MM.1S (cell line): Measurements from ENCODE around the gene VPREB1.
"Not testable (repeated sequence)": the region's sequence is repeated elsewhere in the genome, so short reads cannot be mapped to it uniquely, and the experiment has no call there.

Experiments used
- DNase-seq: peaks from one replicate; pipeline ENCODE4 v3.0.0-alpha.2; 2015
- H2AFZ ChIP-seq: fragments of 300-600 bp; sonication (generic); 2 replicates; pipeline ENCODE4 v1.6.0; 2016; ENCODE audit warnings: antibody characterized with exemption, low read length
- H3F3A ChIP-seq: fragments of 300-600 bp; sonication (generic); 2 replicates; pipeline ENCODE4 v1.6.1; 2016; ENCODE audit warnings: mild to moderate bottlenecking, antibody characterized with exemption, low read length, moderate library complexity, mixed read lengths; ENCODE audit not compliant: insufficient read depth
- H3K27ac ChIP-seq: fragments of 300-600 bp; sonication (generic); 2 replicates; pipeline ENCODE4 v1.5.1; 2016; ENCODE audit warnings: mild to moderate bottlenecking, low read length
- H3K27me3 ChIP-seq: fragments of 300-600 bp; sonication (generic); replicated peaks from 2 replicates; pipeline ENCODE4 v1.6.0; 2016; ENCODE audit warnings: low read length; ENCODE audit not compliant: insufficient read depth
- H3K36me3 ChIP-seq: fragments of 300-600 bp; sonication (generic); replicated peaks from 2 replicates; pipeline ENCODE4 v1.6.1; 2016; ENCODE audit warnings: mild to moderate bottlenecking, low read length, mixed read lengths; ENCODE audit not compliant: insufficient read depth
- H3K4me1 ChIP-seq: fragments of 300-600 bp; sonication (generic); 2 replicates; pipeline ENCODE4 v1.6.1; 2016; ENCODE audit warnings: low read length, mixed read lengths
- H3K4me2 ChIP-seq: fragments of 300-600 bp; sonication (generic); 2 replicates; pipeline ENCODE4 v1.6.0; 2016; ENCODE audit warnings: low read depth, low read length
- H3K4me3 ChIP-seq: fragments of 300-600 bp; sonication (generic); 2 replicates; pipeline ENCODE4 v1.5.1; 2016; ENCODE audit warnings: low read length, mixed read lengths
- H3K79me2 ChIP-seq: fragments of 300-600 bp; sonication (generic); 2 replicates; pipeline ENCODE4 v1.6.1; 2016; ENCODE audit warnings: mixed run types, low read length, mixed read lengths
- H3K9ac ChIP-seq: fragments of 300-600 bp; sonication (generic); 2 replicates; pipeline ENCODE4 v1.6.1; 2016; ENCODE audit warnings: low read length, mixed read lengths
- H3K9me2 ChIP-seq: fragments of 300-600 bp; sonication (generic); replicated peaks from 2 replicates; pipeline ENCODE4 v1.6.1; 2016; ENCODE audit warnings: mild to moderate bottlenecking, low read length, mixed read lengths; ENCODE audit not compliant: insufficient read depth
- H3K9me3 ChIP-seq: fragments of 300-600 bp; sonication (generic); replicated peaks from 2 replicates; pipeline ENCODE4 v1.6.1; 2016; ENCODE audit warnings: mild to moderate bottlenecking, low read length, mixed read lengths; ENCODE audit not compliant: insufficient read depth
- H4K20me1 ChIP-seq: fragments of 300-600 bp; sonication (generic); 2 replicates; pipeline ENCODE4 v1.6.1; 2016; ENCODE audit warnings: mild to moderate bottlenecking, low read length, moderate library complexity, mixed read lengths; ENCODE audit not compliant: insufficient read depth
- EZH2 ChIP-seq: fragments of 300-600 bp; sonication (generic); optimal IDR thresholded peaks from 2 replicates; pipeline ENCODE3; 2017; ENCODE audit warnings: low read depth, mild to moderate bottlenecking, antibody characterized with exemption, low read length, mixed read lengths
- EZH2phosphoT487 ChIP-seq: fragments of 300-600 bp; sonication (generic); IDR thresholded peaks from 2 replicates; pipeline ENCODE4 v1.6.1; 2018; ENCODE audit warnings: antibody characterized with exemption, low read length
- TF ChIP-seq, protein P1 (sequence below): fragments of 300-600 bp; sonication (generic); IDR thresholded peaks from 2 replicates; pipeline ENCODE4 v1.5.1; 2016; ENCODE audit warnings: antibody characterized with exemption, low read length, mixed read lengths

Gene VPREB1

DNA sequence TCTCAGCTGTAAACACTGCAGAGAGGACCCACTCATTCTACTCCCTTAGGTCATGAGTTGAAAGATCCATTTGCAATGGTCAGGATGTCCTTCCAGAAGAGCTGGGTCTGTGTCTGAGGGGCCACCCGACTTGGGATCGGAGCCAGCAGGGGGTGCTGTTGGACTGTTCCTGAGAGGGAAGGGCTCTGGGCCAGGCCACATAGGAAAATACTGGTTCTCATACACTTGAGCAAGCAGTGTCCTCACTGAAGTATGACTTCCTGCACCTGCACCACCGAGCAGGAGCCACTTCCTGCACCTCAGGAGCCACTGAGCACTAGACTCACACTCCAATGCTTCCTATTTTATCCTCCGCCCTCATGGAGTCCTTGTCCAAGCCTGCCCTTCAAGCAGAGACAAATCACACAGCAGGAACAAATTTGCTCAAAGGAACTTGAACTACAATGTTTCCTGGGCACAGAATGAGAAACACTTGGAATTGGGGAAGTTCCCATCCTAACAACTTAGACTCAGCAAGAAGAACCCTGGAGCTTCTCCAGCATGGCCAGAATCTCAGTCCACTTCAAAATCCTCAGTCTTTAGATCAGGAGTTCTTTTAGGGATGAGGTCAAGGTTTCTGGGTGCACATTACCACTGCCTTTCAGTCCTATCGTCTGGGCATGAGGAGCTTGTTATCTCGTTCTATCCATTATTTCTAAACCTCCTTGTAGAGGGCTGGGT lies 36.6 kb upstream of the VPREB1 start:
- H3K9me2 ChIP-seq = no peaks in the 10 kb centered on the region
- no peak for TF ChIP-seq EZH2phosphoT487
- TF ChIP-seq, protein P1, sequence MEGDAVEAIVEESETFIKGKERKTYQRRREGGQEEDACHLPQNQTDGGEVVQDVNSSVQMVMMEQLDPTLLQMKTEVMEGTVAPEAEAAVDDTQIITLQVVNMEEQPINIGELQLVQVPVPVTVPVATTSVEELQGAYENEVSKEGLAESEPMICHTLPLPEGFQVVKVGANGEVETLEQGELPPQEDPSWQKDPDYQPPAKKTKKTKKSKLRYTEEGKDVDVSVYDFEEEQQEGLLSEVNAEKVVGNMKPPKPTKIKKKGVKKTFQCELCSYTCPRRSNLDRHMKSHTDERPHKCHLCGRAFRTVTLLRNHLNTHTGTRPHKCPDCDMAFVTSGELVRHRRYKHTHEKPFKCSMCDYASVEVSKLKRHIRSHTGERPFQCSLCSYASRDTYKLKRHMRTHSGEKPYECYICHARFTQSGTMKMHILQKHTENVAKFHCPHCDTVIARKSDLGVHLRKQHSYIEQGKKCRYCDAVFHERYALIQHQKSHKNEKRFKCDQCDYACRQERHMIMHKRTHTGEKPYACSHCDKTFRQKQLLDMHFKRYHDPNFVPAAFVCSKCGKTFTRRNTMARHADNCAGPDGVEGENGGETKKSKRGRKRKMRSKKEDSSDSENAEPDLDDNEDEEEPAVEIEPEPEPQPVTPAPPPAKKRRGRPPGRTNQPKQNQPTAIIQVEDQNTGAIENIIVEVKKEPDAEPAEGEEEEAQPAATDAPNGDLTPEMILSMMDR = peak; percentile 81
- no peak for TF ChIP-seq EZH2
- H3K36me3 ChIP-seq = no peaks in the 10 kb centered on the region
- H3K4me2 ChIP-seq = peak overlapping the region; percentile 48
- H3K4me1 ChIP-seq = peaks cover 43% of the 10 kb centered on the region
- peak overlapping the region; percentile 38 for H3K9ac ChIP-seq
- peak overlapping the region; percentile 7; the same call in 1 of the 2 replicates for H3K4me3 ChIP-seq
- peak overlapping the region; percentile 18; the same call in 1 of the 2 replicates for H3K27ac ChIP-seq
- H3F3A ChIP-seq = no peaks in the 10 kb centered on the region
- peak overlapping the region; percentile 84 for H2AFZ ChIP-seq
- H3K9me3 ChIP-seq = no peaks in the 10 kb centered on the region
- no peaks in the 10 kb centered on the region for H3K27me3 ChIP-seq
- no peaks in the 10 kb centered on the region for H3K79me2 ChIP-seq
- DNase-seq = peak; percentile 89
- H4K20me1 ChIP-seq = no peaks in the 10 kb centered on the region

DNA sequence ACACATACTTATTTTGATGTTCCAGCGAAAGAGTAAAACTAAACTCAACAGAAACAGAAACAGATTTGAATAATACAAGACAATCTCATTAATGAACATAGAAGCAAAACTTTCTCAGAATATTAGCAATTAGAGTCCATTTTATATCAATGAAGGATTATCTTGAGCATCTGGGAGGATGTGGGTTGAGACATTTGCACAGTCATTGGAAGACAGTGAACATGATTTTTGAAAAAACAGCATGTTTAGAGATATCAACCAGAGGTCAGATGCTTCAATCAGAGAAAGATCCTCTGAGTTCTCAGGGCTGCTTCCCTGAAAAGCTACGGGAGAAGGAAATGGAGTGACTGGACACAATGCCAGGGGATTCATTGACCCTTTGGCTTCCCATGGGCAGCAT lies 35.9 kb upstream of the VPREB1 start:
- Histone ChIP-seq H3K4me1 (peaks cover 43% of the 10 kb centered on the region), H3K9ac (no peak overlapping the region), H3K9me2 (no peaks in the 10 kb centered on the region), H3K4me3 (no peak overlapping the region), H3K4me2 (no peak overlapping the region), H3K9me3 (no peaks in the 10 kb centered on the region), H4K20me1 (no peaks in the 10 kb centered on the region), H3K79me2 (no peaks in the 10 kb centered on the region), H3F3A (no peaks in the 10 kb centered on the region), H2AFZ (no peak overlapping the region), H3K27me3 (no peaks in the 10 kb centered on the region), H3K36me3 (no peaks in the 10 kb centered on the region), H3K27ac (no peak overlapping the region)
- no peak for TF ChIP-seq EZH2
- TF ChIP-seq, protein P1 = no peak
- TF ChIP-seq EZH2phosphoT487 = no peak
- no peak for DNase-seq

DNA sequence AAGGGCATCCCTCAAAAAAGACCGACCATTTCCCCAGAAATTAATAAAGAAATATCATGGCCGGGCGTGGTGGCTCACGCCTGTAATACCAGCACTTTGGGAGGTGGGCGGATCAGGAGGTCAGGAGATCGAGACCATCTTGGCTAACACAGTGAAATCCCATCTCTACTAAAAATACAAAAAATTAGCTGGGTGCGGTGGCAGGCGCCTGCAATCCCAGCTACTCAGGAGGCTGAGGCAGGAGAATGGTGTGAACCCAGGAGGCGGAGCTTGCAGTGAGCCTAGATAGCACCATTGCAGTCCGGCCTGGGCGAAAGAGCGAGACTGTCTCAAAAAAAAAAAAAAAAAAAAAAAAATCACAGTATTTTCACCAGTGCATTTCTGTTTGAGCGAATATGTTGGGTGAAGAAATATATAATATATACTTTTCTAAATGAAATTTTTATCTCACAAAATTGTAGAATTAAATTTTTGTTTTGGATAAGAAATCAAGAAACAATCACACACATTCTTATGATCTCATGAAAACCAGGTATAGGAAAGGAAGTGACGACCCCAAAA lies 35.4 kb upstream of the VPREB1 start:
- peaks cover 43% of the 10 kb centered on the region for H3K4me1 ChIP-seq
- not testable (repeated sequence) for H3K4me3 ChIP-seq

DNA sequence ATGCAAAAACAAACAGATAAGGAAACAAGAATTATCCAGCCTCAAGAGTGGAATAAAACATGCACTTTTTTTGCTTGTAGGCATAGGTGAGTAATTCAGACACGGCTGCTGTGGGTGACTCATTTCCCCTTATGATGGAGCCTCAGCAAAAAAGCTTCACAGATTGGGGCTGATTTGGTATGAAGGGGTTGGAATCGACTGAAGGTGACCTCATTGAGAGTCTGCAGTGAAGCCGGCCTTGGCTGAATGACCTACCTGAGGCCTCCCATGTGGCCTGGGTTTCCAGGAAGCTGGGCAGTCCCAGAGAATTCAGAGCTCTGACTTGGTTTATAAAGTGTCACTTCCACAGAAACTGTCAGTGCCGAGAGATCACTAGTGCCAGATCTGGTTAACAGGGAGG lies 34.2 kb upstream of the VPREB1 start:
- Histone ChIP-seq H3K27me3 (no peaks in the 10 kb centered on the region), H3K36me3 (no peaks in the 10 kb centered on the region), H3K79me2 (no peaks in the 10 kb centered on the region), H4K20me1 (no peaks in the 10 kb centered on the region), H3K4me1 (peaks cover 42% of the 10 kb centered on the region), H2AFZ (peak overlapping the region; percentile 1; the same call in 1 of the 2 replicates), H3K27ac (peak overlapping the region; percentile 12; the same call in 1 of the 2 replicates), H3K4me2 (no peak overlapping the region), H3K9me2 (no peaks in the 10 kb centered on the region), H3F3A (no peaks in the 10 kb centered on the region), H3K9ac (no peak overlapping the region), H3K4me3 (no peak overlapping the region), H3K9me3 (no peaks in the 10 kb centered on the region)
- TF ChIP-seq, protein P1 = no peak
- TF ChIP-seq EZH2 (no peak), EZH2phosphoT487 (no peak)
- peak; percentile 41 for DNase-seq

More for the DNA sequence above, 35.4 kb upstream of the VPREB1 start:
- not testable (repeated sequence) for H3K4me2 ChIP-seq, H4K20me1 ChIP-seq, H3K9me3 ChIP-seq, H3K27ac ChIP-seq, DNase-seq, H3K79me2 ChIP-seq, H2AFZ ChIP-seq, H3K36me3 ChIP-seq, H3K9me2 ChIP-seq, H3F3A ChIP-seq, H3K27me3 ChIP-seq, H3K9ac ChIP-seq
